Endothelial cell (in vitro differentiated cells): ENCODE measurements around the gene TBC1D5. TPM values are rescaled to one million over a fixed set of nuclear protein-coding genes. Genes with fewer than 3 reads are reported as not detected.

Source experiments
- DNase-seq: peaks from one replicate; pipeline ENCODE4 v3.0.0; 2021; ENCODE audit warnings: low spot score
- H3K27ac Mint-ChIP-seq: one replicate; pipeline ENCODE4 v1.8.0; 2021; ENCODE audit warnings: mixed read lengths, inconsistent platforms; ENCODE audit not compliant: unreplicated experiment
- H3K27me3 Mint-ChIP-seq: one replicate; pipeline ENCODE4 v1.8.0; 2021; ENCODE audit warnings: mild to moderate bottlenecking, moderate library complexity, mixed read lengths, inconsistent platforms; ENCODE audit not compliant: unreplicated experiment
- H3K36me3 Mint-ChIP-seq: one replicate; pipeline ENCODE4 v1.8.0; 2021; ENCODE audit warnings: mild to moderate bottlenecking, low read depth, mixed read lengths, inconsistent platforms; ENCODE audit not compliant: unreplicated experiment
- H3K4me1 Mint-ChIP-seq: one replicate; pipeline ENCODE4 v1.8.0; 2021; ENCODE audit warnings: mild to moderate bottlenecking, mixed read lengths, inconsistent platforms; ENCODE audit not compliant: unreplicated experiment
- H3K4me3 Mint-ChIP-seq: one replicate; pipeline ENCODE4 v1.8.0; 2021; ENCODE audit warnings: mild to moderate bottlenecking, mixed read lengths, inconsistent platforms; ENCODE audit not compliant: unreplicated experiment
- H3K9me3 Mint-ChIP-seq: one replicate; pipeline ENCODE4 v1.8.0; 2021; ENCODE audit warnings: mixed read lengths, inconsistent platforms; ENCODE audit not compliant: unreplicated experiment
- total RNA-seq: library from RNA; stranded (reverse); fragmentation: NEBNext Ultra II Directional; extraction: Animal tissue kit (Norgen Biotek cat#: 25700); gene quantifications from one replicate; pipeline ENCODE4 v1.2.1, GENCODE V29; 2021; ENCODE audit not compliant: unreplicated experiment
- TF ChIP-seq, protein P1 (sequence below): fragments of 200-600 bp; sonication (generic); IDR thresholded peaks from one replicate; pipeline ENCODE4 v1.5.0; 2021; ENCODE audit warnings: antibody characterized with exemption; ENCODE audit not compliant: unreplicated experiment

The TBC1D5 gene
- total RNA-seq, 1 donor from 2014 or later: 48.2 TPM

- H3K4me3 Mint-ChIP-seq: no peak overlapping the region
- H3K36me3 Mint-ChIP-seq: no peaks in the 10 kb centered on the region
- no peak for DNase-seq
- H3K9me3 Mint-ChIP-seq: no peaks in the 10 kb centered on the region
- no peaks in the 10 kb centered on the region for H3K27me3 Mint-ChIP-seq
- H3K4me1 Mint-ChIP-seq: no peaks in the 10 kb centered on the region
- no peak overlapping the region for H3K27ac Mint-ChIP-seq
- TF ChIP-seq, protein P1, sequence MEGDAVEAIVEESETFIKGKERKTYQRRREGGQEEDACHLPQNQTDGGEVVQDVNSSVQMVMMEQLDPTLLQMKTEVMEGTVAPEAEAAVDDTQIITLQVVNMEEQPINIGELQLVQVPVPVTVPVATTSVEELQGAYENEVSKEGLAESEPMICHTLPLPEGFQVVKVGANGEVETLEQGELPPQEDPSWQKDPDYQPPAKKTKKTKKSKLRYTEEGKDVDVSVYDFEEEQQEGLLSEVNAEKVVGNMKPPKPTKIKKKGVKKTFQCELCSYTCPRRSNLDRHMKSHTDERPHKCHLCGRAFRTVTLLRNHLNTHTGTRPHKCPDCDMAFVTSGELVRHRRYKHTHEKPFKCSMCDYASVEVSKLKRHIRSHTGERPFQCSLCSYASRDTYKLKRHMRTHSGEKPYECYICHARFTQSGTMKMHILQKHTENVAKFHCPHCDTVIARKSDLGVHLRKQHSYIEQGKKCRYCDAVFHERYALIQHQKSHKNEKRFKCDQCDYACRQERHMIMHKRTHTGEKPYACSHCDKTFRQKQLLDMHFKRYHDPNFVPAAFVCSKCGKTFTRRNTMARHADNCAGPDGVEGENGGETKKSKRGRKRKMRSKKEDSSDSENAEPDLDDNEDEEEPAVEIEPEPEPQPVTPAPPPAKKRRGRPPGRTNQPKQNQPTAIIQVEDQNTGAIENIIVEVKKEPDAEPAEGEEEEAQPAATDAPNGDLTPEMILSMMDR: no peak
Measured at GRCh38 chr3:17369973-17370372, 372.5 kb downstream of the TBC1D5 start.

- no peak for DNase-seq
Measured at GRCh38 chr3:17367171-17367570, 375.3 kb downstream of the TBC1D5 start.

GRCh38 chr3:17360991-17361390, 381.4 kb downstream of the TBC1D5 start:
- H3K27me3 Mint-ChIP-seq: peaks cover 2% of the 10 kb centered on the region
- no peak overlapping the region for H3K27ac Mint-ChIP-seq
- no peaks in the 10 kb centered on the region for H3K36me3 Mint-ChIP-seq
- no peaks in the 10 kb centered on the region for H3K4me1 Mint-ChIP-seq
- no peak for DNase-seq
- no peak overlapping the region for H3K4me3 Mint-ChIP-seq
- no peaks in the 10 kb centered on the region for H3K9me3 Mint-ChIP-seq
- TF ChIP-seq, protein P1: no peak

More at GRCh38 chr3:17367171-17367570, 375.3 kb downstream of the TBC1D5 start:
- TF ChIP-seq, protein P1: no peak
- Mint-ChIP-seq H3K9me3 (no peaks in the 10 kb centered on the region), H3K27ac (no peak overlapping the region), H3K4me1 (no peaks in the 10 kb centered on the region), H3K27me3 (no peaks in the 10 kb centered on the region), H3K4me3 (no peak overlapping the region), H3K36me3 (no peaks in the 10 kb centered on the region)

GRCh38 chr3:17359911-17360310, 382.5 kb downstream of the TBC1D5 start:
- peaks cover 2% of the 10 kb centered on the region for H3K27me3 Mint-ChIP-seq
- no peak for DNase-seq
- no peak overlapping the region for H3K27ac Mint-ChIP-seq
- H3K4me1 Mint-ChIP-seq: no peaks in the 10 kb centered on the region
- no peak overlapping the region for H3K4me3 Mint-ChIP-seq
- no peaks in the 10 kb centered on the region for H3K36me3 Mint-ChIP-seq
- no peaks in the 10 kb centered on the region for H3K9me3 Mint-ChIP-seq
- TF ChIP-seq, protein P1: no peak

GRCh38 chr3:17357035-17357710, 385.3 kb downstream of the TBC1D5 start:
- no peak overlapping the region for H3K27ac Mint-ChIP-seq
- peaks cover 2% of the 10 kb centered on the region for H3K27me3 Mint-ChIP-seq

More at GRCh38 chr3:17357035-17357710, 385.3 kb downstream of the TBC1D5 start:
- Mint-ChIP-seq H3K9me3 (no peaks in the 10 kb centered on the region), H3K36me3 (no peaks in the 10 kb centered on the region), H3K4me1 (no peaks in the 10 kb centered on the region), H3K4me3 (no peak overlapping the region)
- no peak for DNase-seq
- TF ChIP-seq, protein P1: no peak
